ENCODE measurements around the gene TSPAN2.

Gene TSPAN2

DNA sequence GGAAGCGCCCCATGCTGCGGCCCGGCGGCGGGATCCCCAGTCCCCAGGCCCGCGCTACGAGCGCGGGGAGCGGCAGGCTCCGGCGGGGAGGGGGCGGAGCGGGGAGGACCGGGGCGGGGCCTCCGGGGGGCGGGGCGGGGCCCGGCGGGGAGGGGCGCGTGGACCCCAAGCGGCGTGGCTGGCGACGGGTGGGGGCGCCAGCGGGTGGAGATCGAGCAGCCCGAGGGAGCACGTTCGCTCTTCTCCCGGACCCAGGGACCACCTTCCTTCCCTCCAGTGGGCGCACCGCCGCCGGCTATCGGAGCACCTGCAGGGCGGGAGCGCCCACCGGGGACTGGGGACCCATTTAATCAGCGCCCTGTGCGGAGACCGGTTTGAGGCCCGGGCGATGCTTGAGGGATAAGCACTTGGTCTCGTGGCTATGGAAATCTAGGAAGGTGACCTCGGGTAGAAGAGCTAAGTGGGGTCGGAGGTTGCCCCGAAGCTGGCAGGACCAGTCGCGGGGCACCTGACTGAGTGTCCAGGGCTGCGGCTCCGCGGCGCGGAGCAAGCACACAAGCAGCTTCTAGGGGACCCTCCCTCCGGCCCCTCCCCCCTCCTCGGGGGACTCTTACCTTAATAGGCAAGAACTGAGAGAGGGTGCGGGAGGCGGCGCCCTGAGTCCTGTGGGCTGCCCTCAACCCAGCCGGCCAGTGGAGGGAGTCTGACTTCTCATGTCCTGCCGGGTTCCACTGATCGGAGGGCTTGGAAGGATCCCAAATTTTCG, at the start of gene TSPAN2:
Gene TSPAN2 (minus strand): TSS at position 84 of the 766 bp plus-strand sequence. CDS start 71 bp downstream, at position 13.
- DNase-seq: peak; percentile 10 to 79

- peak; percentile 78 to 94 for DNase-seq
These were observed 49.7 kb upstream of the TSPAN2 start for GRCh38 chr1:115138973-115139372.

- DNase-seq: no peak
These were observed 49.0 kb upstream of the TSPAN2 start for GRCh38 chr1:115138271-115138670.

DNA sequence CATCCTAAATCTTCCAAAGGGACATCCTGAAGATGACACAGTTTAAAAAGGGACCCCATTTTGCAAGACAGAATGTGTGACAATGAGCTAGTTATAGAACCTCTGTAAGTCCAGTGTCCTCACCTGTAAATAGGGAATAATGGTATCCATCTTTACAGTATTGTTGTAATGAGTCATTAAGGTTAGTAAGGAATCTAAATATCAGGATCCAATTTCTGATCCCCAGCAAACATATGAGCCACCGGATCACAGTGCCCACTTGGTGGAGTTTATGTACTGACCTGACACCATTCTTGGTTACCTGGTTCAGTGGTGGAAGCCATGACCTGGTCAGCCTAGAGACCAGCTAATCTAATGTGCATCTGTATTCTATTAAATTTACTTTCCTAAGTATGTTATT, 47.9 kb upstream of the TSPAN2 start:
- no peak for DNase-seq

- DNase-seq: no peak
These were observed 47.4 kb upstream of the TSPAN2 start for GRCh38 chr1:115136706-115137105.

DNA sequence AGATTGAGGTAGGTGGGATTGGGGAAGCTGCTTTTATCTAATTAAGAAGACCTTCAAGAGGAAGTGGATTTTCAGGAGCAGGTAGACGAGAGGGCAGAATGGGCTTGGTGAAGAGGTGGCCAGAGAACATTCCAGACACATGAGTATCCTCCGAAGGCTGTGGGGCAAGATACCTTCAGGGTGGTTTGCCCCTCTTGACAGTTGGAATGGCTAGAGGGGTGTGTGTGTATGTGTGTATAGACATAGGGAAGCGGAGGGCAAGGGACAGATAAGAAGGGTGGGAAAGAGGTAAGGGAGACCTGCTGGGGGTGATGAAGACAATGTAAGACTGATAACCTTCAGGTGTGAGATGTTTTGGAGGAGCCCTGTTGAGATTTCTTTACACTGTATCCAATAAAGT, 46.8 kb upstream of the TSPAN2 start:
- no peak for DNase-seq

- no peak for DNase-seq
These were observed 46.4 kb upstream of the TSPAN2 start for GRCh38 chr1:115135681-115136080.

GRCh38 chr1:115134850-115135480, 45.7 kb upstream of the TSPAN2 start:
- DNase-seq: no peak

GRCh38 chr1:115134231-115134630, 44.9 kb upstream of the TSPAN2 start:
- no peak for DNase-seq

DNA sequence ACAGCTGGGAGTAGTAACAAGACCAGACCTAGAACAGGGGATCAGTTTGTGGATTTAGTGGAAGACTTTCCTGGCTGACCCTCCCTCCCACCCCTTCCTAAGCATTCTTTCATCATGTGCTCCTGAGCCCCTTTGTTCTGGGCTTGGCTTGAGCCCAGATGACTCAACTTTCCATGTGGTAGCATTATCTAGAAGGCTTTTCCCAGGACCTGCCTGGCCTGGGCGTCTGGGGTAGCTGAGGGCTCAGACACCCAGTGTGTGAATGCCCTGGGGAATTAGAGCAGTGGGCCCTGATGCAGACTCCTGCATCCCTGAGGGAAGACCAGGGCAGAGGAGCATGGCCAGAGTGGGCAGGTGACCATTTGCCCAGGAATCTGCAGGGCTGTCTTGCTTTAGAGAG, 44.1 kb upstream of the TSPAN2 start:
- no peak for DNase-seq

- no peak for DNase-seq
These were observed 41.5 kb upstream of the TSPAN2 start for GRCh38 chr1:115130786-115131185.

GRCh38 chr1:115129071-115129640, 39.9 kb upstream of the TSPAN2 start:
- DNase-seq: no peak

- no peak for DNase-seq
These were observed 38.2 kb upstream of the TSPAN2 start for GRCh38 chr1:115127539-115127938.

GRCh38 chr1:115126516-115126915, 37.2 kb upstream of the TSPAN2 start:
- no peak for DNase-seq

GRCh38 chr1:115123116-115123515, 33.8 kb upstream of the TSPAN2 start:
- no peak for DNase-seq

DNA sequence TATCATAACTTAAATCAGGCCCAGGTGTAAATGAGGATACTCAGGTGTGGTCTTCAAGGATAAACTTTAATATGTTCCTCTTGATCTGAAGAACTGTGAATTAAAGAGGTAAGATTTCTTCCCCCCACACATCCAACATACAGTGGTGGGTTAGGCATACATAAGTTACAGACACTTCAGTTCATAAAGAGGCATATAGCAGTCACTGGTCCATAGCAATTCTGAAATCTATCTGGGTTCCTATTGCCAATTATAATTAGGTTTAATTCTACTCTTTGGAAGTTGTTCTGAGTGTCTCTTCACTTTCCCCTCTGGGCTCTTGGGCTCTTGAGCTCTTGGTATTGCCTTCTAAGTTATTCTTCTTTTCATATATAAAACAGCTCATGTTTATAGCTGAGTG, 32.5 kb upstream of the TSPAN2 start:
- no peak for DNase-seq

DNA sequence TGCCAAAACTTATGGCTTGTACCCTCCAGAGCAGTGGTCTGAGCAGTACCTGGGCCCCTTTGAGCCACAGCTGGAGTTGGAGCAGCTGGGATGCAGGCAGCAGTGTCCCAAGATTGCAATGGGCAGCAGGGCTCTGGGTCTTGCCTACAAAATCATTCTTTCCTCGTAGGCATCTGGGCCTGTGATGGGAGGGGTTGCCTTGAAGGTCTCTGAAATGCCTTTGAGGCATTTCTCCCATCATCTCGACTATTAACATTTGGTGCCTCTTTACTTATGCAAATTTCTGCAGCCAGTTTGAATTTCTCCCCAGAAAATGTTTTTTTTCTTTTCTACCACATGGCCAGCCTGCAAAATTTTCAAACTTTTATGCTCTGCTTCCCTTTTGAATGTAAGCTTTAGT, 31.0 kb upstream of the TSPAN2 start:
- DNase-seq: no peak

- no peak for DNase-seq
These were observed 29.3 kb upstream of the TSPAN2 start for GRCh38 chr1:115118611-115119010.

- no peak for DNase-seq
These were observed 28.8 kb upstream of the TSPAN2 start for GRCh38 chr1:115118086-115118485.

GRCh38 chr1:115117298-115117697, 28.0 kb upstream of the TSPAN2 start:
- DNase-seq: no peak

- no peak for DNase-seq
These were observed 27.2 kb upstream of the TSPAN2 start for GRCh38 chr1:115116512-115116911.

GRCh38 chr1:115115521-115116161, 26.3 kb upstream of the TSPAN2 start:
- DNase-seq: no peak

GRCh38 chr1:115114308-115114707, 25.0 kb upstream of the TSPAN2 start:
- no peak for DNase-seq

DNA sequence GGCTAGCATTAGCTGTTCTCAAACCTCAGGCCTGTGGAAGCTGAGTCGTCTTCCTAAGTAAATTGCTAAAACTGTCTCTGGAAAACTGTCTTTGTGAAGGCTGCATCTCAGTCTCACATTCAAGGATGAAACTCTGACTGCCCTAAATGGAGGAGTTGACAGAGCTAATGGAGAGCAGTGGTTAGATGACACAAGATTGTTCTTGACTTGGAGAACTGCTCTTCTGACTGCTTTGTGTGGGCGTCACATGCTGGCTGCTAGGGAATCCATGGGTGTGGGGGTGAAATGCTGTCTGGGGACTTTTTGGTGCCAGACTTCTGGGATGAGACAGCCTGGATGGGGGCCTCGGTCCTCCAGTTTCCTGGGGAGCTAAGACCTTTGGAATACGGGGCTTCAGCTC, 24.5 kb upstream of the TSPAN2 start:
- DNase-seq: no peak

Measured in NCI-H526 (cell line).